HPDE6-E6E7 (cell line): Measurements from ENCODE around the gene GPR26.
"Not testable (repeated sequence)": the region's sequence is repeated elsewhere in the genome, so short reads cannot be mapped to it uniquely, and the experiment has no call there.

Experiments used
- DNase-seq: peaks from one replicate; pipeline ENCODE4 v3.0.0; 2011; ENCODE audit warnings: missing footprints; ENCODE audit errors: extremely low spot score

The GPR26 gene

DNA sequence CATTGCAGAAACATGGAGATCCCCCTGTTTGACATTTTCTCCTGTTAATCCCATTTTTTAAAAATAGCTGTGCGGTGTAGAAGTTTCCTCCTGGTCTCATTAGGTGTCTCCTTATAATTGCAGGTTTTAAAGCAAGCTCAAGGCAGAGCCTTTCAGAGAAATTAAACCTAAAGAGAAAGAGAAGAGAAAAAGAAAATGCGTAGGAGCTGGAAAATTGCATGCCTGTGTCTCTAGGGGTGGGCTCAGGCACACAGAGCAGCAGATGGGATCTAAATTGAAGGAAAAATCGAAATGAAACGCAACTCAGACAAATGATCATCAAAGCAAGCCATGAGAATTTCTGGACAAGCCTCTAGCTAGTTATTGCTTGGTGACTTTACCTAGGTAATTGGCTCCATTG is 40.1 kb downstream of the GPR26 start:
- no peak for DNase-seq

DNA sequence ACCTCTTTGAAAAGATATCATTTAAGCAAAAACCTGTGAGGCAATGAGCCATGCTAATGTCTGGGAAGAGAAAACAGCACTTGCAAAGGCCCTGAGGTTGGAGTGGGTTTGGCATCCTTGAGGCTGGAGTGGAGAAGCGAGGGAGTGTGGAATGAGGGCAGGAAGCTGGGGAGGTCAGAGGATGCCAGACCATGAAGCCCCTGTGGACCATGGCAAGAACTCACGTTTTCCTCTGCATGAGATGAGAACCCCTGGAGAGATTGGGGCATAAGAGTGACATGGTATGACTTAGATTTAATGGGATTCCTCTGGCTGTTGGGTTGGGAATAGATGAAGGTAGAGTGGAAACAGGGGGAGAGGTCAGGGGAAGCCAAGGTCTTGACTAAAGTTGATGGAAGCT is 49.4 kb downstream of the GPR26 start:
- no peak for DNase-seq

DNA sequence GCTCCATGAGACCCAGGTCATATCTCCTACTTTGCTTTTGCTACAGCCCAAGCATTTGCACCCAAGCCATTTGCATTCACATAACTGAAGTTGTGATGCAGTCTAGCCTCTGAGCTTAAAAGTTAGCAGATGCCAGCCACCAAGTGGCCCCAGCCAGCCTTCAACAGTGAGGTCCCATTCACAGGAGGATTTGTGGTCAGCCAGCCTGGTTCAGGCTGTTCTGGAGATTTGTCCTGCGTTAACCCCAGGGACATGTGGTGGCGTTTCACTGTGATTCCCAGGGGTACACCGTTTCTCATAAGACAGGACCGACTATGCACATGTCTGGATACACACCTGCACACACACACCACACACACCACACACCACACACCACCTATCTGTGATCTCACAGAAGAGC is 51.2 kb downstream of the GPR26 start:
- no peak for DNase-seq

DNA sequence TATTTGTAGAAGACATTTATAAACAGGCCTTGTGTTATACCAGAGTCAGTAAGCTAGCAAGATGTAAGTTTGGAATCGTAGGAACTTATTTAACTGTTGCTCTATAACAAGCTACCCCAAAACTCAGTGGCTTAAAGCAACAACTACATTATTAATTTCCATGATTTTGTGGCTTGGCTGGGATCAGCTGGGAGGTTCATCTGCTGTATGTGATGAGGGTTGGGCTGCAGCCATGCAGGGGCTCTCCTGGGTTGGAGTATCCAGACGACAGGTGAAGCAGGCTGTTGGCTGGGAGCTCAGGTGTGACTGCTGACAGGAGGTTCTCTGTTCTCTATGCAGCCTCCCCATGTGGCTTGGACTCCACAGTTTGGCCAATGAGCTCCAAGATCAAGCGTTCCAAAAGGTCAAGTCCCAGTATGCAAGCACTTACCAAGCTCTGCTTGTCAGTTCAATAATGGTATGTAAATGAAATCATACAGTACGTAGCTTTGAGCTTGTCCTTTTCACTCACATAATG is 52.4 kb downstream of the GPR26 start:
- DNase-seq = no peak

DNA sequence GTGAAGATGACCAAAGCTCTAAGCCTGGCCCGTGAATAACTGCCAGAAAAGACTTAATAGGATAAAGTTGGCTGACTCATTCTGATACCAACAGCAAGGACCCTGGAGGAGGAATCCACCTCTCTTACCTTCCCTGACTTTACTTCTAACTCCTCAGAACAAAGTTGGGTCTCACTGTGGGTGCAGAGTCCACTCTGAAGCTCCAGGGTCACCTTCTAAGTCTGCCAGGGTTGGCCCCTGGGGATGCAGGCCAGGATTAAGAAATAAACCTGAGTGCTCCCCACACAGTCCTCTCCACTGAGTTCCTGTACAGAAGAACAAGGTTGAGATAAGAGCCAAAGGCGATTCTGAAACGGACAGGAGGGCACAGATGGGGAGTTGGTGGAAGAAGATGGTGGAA is 54.4 kb downstream of the GPR26 start:
- no peak for DNase-seq

DNA sequence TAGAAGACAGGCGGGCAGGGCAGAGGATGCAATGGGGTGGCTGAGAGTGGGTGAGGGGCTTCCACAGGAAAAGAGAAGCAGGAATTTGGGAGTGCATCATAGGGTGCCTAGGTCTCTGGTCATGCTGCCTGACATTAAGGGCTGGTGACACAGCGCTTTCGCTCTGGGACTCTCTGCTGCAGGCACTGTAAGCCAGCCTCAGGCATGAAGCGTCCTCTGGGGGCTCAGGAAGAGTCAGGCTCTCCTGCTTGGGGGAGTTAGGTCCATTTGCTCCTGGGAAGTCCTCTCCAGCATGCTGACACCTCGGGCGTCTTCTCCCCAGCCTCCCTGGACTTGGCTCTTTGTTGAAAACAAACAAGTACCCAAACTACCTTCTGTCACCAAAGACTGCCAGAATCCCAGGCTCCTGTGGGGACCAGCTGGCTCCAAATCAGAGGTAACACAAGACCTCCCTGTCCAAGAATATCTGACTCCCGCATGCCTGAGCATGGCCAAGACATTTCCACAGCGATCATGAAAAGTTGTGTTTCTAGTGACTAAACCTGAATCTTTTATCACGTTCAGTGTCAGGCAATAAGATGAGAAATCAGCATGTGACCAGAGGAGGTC is 55.4 kb downstream of the GPR26 start:
- no peak for DNase-seq

DNA sequence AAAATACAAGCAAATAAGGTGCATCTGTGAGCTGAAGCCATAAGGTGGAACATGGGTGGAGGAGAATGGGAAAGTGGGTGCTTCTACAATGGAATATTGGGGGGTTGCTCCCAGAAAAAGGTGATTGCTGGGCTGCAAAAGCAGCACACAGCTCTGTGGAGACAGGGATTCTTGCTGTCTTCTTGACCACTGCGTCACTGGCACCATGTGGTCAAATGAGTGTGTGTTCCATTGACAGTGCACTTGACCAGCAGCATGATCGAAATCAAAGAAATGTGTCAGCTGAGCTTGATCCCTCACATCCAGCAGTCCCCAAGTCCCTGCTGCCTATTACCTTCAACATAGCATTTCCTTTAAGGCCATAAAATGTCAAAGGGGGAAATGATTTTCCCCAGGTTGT is 56.2 kb downstream of the GPR26 start:
- no peak for DNase-seq

DNA sequence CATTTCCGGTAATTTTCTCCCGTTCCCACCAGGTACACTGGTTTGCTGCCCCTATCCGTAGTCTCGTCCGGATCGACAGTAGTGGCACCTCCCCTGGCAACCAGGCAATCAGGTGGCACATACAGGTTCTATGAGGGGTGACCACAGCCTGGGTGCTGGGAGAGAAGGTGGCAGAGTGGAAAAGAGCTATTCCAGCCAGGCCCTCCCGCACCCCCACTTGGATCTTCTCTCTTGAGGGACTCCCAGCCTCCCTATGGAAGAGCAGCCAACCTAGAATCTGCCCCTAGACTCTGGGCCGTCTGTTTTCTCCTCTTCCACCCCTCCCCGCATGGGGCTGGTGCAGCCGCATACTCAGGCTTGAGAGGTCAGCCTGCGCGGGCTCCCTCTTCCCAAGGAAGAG is 58.6 kb downstream of the GPR26 start:
- DNase-seq = no peak

DNA sequence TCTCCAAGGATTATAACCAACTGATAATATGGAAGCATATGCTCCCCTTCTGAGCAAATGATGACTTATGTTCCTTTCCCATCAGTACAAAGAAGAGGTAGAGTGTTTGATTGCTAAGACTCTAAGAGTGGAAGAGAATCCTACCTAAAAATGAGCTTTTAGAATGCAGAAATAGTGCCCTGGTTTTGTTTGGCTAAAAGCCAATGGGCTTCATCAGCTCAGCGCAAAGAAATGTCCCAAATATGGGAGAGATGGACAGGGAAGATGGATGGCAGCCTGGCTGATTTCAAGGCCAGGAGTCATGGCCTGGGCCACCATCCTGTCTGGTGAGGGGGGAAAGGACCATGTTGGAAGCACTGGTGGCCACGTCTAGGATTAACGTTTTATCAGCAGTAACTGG is 60.2 kb downstream of the GPR26 start:
- no peak for DNase-seq

DNA sequence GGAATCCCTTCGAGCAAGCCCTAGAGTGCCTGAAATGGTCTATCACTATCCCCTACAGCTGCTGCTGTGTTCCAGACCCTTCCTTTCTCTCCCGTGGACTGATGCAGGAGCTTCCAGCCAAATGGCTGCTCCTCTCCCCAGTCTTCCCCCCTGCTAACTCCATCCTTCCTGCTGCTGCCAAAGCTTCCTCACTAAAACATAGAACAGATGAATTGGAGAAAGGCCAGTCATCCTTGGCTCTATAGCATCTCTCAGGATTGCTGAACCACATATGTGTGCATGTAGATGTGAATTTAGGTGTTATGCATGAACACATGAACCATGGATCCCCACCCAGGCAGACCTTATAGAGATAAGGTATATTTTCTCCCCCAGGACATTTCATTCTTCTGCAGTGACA is 60.7 kb downstream of the GPR26 start:
- no peak for DNase-seq

DNA sequence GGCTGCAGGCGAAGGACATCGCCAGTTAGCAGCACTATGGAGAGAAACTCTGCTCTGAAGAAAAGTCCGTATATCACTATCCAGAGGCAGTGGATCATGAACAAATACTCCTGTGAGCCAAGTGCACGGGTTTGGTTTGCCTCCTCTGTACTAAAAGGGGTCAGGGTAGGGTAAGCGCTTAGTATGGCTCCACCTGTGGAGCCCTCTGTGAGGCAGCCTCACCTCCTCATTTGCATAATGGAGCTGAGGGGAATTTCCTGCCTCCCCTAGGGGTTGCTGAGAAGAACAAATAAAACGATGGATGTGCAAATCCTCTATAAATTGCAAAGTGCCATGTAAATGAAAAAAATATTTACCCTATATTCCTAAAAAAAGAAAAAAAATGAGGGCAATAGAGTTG is 63.4 kb downstream of the GPR26 start:
- DNase-seq = no peak

DNA sequence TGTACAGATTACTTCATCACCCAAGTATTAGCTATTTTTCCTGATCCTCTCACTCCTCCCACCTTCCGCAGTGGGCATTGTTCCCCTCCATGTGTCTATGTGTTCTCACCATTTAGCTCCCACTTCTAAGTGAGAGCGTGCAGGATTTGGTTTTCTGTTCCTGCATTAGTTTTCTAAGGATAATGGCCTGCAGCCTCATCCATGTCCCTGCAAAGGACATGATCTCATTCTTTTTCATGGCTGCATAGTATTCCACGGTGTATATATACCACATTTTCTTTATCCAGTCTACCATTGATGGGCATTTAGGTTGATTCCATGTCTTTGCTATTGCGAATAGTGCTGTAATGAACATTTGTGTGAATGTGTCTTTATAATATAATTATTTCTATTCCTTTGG is 70.8 kb downstream of the GPR26 start:
- not testable (repeated sequence) for DNase-seq

DNA sequence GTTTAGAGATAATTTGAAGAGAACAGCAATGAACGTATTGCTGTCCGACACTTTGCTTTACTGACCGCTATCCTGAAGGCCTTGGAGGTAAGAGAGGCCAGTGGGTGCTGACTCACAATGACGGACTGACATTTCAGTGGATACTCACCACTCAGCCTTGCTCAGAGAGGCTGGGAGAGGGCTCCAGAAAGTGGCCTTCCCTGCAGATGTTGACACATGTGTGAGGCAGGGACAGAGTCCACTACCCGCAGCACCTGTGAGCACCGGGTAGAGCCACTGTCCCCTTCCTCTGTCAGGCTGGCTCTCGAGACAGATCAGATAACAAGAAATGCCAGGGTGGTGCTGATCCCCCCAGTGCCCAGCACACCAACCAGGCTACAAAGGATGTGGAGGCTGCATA is 75.0 kb downstream of the GPR26 start:
- DNase-seq = no peak

DNA sequence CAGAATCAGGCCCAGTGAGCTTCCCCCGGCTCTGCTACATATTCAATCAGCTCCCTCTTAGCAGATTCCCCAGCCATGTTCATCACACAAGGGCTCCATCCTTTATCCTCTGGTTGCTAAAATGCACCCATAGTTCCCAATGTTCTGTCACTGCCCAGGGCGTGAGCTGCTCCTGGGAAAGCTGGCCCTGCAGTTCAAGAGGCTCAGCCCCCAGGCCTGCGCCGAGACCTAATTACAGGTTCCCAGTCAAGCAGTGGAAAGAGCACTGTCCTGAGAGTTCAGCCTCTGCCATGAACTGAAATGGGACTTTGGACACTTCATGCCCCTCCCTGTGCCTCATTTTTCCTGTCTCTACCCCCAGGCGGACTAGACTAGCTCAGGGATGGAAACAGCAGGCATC is 75.6 kb downstream of the GPR26 start:
- DNase-seq = no peak

DNA sequence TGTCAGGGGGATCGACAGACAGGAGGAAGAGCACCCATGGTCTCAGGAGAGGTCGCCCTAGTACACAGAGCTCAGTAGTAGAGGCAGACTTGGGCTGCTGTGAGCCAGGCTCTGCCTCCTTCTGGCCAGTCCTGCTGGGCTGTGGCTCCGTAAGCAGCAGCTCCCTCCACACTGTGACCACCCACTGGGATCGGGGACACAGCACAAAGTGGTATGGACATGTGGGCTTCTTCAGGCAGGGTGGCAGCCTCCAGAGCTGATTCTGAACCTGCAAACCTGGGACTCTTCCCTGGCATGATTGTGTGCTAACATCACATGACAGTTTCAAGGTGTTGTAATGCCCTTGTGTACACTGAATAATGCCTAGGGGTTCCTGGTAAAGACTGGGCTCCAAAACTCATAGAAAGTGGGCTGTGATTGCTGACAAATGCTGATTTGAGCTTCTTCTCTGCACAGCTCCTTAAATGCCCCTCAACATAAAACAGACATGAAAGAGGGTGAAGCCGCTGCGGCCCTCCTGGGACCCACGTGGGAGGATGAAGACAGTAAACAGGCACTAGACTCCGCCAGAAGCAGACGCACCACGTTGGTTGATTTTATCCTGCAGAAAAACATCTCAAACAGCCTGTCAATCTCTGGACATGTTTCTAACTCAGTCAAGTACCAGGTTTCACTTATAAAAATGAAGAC is 76.7 kb downstream of the GPR26 start:
- DNase-seq = no peak

DNA sequence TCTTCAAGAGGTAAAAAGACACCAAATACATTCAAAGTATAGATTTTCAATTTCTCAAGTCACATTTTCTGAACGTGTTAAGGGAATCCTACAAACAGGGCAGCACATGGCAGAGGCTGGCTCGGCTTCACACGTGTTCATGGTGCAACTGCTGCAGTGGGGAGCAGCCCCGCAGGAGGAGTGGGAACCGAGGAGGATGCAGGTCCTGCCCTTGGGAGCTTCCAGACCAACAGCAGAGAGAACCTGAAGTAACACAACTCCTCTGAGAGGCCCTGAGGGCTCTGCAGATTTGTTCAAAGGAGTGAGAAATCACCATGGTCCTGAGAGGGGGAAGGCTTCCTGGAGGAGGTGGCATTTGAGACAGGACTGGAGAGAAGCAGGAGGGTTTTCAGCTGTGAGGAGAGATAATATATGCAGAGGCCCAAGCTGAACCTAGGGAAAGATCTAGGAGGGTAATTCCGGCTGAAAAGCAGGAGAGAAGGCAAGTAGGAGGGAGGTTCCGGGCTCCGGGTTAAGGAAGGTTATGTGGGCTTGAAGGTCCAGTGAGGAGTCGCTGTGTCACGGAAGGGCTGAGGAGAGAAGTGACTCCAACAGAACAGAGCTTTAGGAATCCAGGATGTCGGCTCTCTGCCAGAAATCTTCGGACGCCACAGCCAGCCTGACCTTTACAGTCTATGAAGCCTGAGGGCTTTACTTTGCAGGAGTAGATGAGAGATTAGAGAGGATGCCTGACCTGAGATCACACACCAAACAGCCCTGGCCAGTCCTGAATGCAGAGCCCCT is 77.5 kb downstream of the GPR26 start:
- DNase-seq = no peak

DNA sequence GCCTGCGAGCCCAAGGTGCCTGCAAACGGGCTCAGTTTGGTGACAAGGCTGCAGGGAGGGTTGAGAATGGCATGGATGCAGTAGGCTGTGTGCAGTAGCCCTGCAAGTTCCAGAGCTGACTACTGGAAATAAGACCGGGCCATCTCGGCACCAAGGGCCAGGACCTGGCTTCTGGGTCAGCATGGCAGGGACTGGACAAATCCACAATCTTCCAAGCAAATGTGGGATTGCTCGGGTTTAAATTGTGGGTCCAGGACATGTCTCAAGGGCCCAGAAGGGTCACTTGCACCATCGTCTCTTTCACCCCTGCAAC is 78.0 kb downstream of the GPR26 start:
- DNase-seq = no peak
